Pancreas (tissue), 10 donors: ENCODE results near the gene THBS2. TPM values are rescaled to one million over a fixed set of nuclear protein-coding genes. Genes with fewer than 3 reads are reported as not detected.

ENCODE experiments used
- ATAC-seq, 4 donors: fragments of 200-7000 bp; cut with Tn5 transposase; one replicate each; pipeline versions ENCODE4 v1.8.0 to v1.9.1; 2020; ENCODE audit warnings: mild to moderate bottlenecking in 4 of 4, moderate library complexity in 4 of 4
- DNase-seq, 6 donors: peaks; one replicate each; pipeline ENCODE4 v3.0.0-alpha.2; 2020
- FAIRE-seq: peaks from 2 replicates; lab custom pipeline; 2012; peaks lifted over from hg19 to GRCh38; lab: Jason Lieb, UNC
- H3K27ac ChIP-seq, 4 donors: fragments of 200-600 bp; sonication (generic); 1 replicate in 3 of 4; 2 replicates in 1 of 4; pipeline versions ENCODE4 v1.5.0 to v1.8.0; 2020
- H3K27me3 ChIP-seq, 4 donors: fragments of 200-600 bp; one replicate each; pipeline ENCODE4 v1.8.0; 2021
- H3K36me3 ChIP-seq, 3 donors: fragments of 200-600 bp; sonication (generic) in 1 of 3; one replicate each; pipeline versions ENCODE4 v1.5.0 to v1.8.0; 2020 to 2021
- H3K4me1 ChIP-seq, 3 donors: fragments of 200-600 bp; one replicate each; pipeline ENCODE4 v1.8.0; 2021
- H3K4me3 ChIP-seq, 4 donors: fragments of 200-600 bp; sonication (generic) in 2 of 4; one replicate each; pipeline versions ENCODE4 v1.5.0 to v1.8.0; 2020 to 2021
- H3K9me3 ChIP-seq, 4 donors: fragments of 200-600 bp; one replicate each; pipeline ENCODE4 v1.8.0; 2021
- CTCF ChIP-seq, 4 donors: fragments of 200-600 bp; sonication (generic) in 3 of 4; IDR thresholded peaks; one replicate each; pipeline versions ENCODE4 v1.5.0 to v1.8.0; 2021; ENCODE audit warnings: antibody characterized with exemption in 4 of 4
- WGBS, 2 donors: extraction: QIAGEN DNeasy Blood & Tissue Kit; methylation state at CpG; one replicate each; pipeline ENCODE4 v1.1.7; 2013; 5-methylcytosine and 5-hydroxymethylcytosine counted together
- intact Hi-C, 3 donors: fragments of 100-400 bp; cut with DNase I; formaldehyde crosslinking; loops; one replicate each; pipeline versions ENCODE4 v1.11.1 to v1.14.2; 2022
- polyA plus RNA-seq, 2 donors: library from polyadenylated mRNA; stranded (reverse); fragments of 200-250 nt; gene quantifications; one replicate each; pipeline ENCODE4 v1.2.3, GENCODE V29; 2013
- total RNA-seq, 6 donors: library from RNA; stranded (reverse); fragmentation: NEBNext Ultra II Directional in 4 of 6; extraction: Animal tissue kit (Norgen Biotek cat#: 25700) in 4 of 6; gene quantifications; one replicate each; pipeline versions ENCODE4 v1.2.1 to v1.2.4, GENCODE V29; 2021 to 2023
- donor health status: healthy with polysubstance abuse.
- donor health status: DM: no; HTN: no; CAD: no; lungs with moderate emphysema.
- donor health status: DM: no; HTN: no; CAD: no.
- donor health status: control.
- donor health status: control.
- donor health status: Bipolar disorder and iron deficiency.
- donor health status: DM: yes; HTN: yes; CAD: no.
- donor health status: DM: no; HTN: no; CAD: no.
- donor health status: DM: no; HTN: no; CAD: no.
- donor health status: DM: yes; HTN: yes; CAD: no.

Gene THBS2
- total and polyA plus RNA-seq, 8 donors: 0.96 to 39.4 (median 2.6) TPM

GRCh38 chr6:169286961-169287360, 33.3 kb upstream of the THBS2 start:
- intact Hi-C loops: no loop called here
- no peak overlapping the region for H3K27ac ChIP-seq
- FAIRE-seq (no peak), DNase-seq (no peak), ATAC-seq (no peak)
- TF ChIP-seq CTCF (IDR thresholded peaks at IDR 0.05): no peak
- no peaks in the 10 kb centered on the region for H3K9me3 ChIP-seq
- H3K4me3 ChIP-seq: no peak overlapping the region
- WGBS, 2 donors: 66 to 74% methylated on average over 7 of the region's 7 CpGs
- H3K36me3 ChIP-seq: no peaks in the 10 kb centered on the region
- H3K27me3 ChIP-seq: no peaks in the 10 kb centered on the region
- H3K4me1 ChIP-seq: no peaks in the 10 kb centered on the region

- FAIRE-seq (no peak), ATAC-seq (no peak), DNase-seq (no peak)
- H3K36me3 ChIP-seq: no peaks in the 10 kb centered on the region
- H3K4me3 ChIP-seq: no peak overlapping the region
- intact Hi-C loops: no loop called here
- WGBS, 2 donors: 67 to 68% methylated on average over 3 of the region's 3 CpGs
- no peaks in the 10 kb centered on the region for H3K4me1 ChIP-seq
- H3K27me3 ChIP-seq: no peaks in the 10 kb centered on the region
- no peaks in the 10 kb centered on the region for H3K9me3 ChIP-seq
- no peak overlapping the region for H3K27ac ChIP-seq
- no peak for TF ChIP-seq CTCF (IDR thresholded peaks at IDR 0.05)
Observed at GRCh38 chr6:169285165-169285564, 31.5 kb upstream of the THBS2 start.

- intact Hi-C loops: no loop called here
- H3K36me3 ChIP-seq: no peaks in the 10 kb centered on the region
- no peaks in the 10 kb centered on the region for H3K27me3 ChIP-seq
- no peak overlapping the region for H3K4me3 ChIP-seq
- no peak for ATAC-seq
- H3K27ac ChIP-seq: no peak overlapping the region
- DNase-seq: no peak
- H3K4me1 ChIP-seq: no peaks in the 10 kb centered on the region
- no peak for TF ChIP-seq CTCF (IDR thresholded peaks at IDR 0.05)
- 64 to 71% methylated on average over 1 of the region's 1 CpG for WGBS, 2 donors
- FAIRE-seq: no peak
- no peaks in the 10 kb centered on the region for H3K9me3 ChIP-seq
Observed at GRCh38 chr6:169283924-169284323, 30.3 kb upstream of the THBS2 start.

- TF ChIP-seq CTCF (IDR thresholded peaks at IDR 0.05): no peak
- H3K4me1 ChIP-seq: no peaks in the 10 kb centered on the region
- H3K36me3 ChIP-seq: no peaks in the 10 kb centered on the region
- H3K4me3 ChIP-seq: no peak overlapping the region
- H3K9me3 ChIP-seq: no peaks in the 10 kb centered on the region
- ATAC-seq (no peak), DNase-seq (no peak), FAIRE-seq (no peak)
- no peak overlapping the region for H3K27ac ChIP-seq
- no peaks in the 10 kb centered on the region for H3K27me3 ChIP-seq
- 81 to 86% methylated on average over 15 of the region's 15 CpGs for WGBS, 2 donors
- intact Hi-C loops: no loop called here
Observed at GRCh38 chr6:169282043-169282442, 28.4 kb upstream of the THBS2 start.

- Histone ChIP-seq H3K9me3 (no peaks in the 10 kb centered on the region), H3K27me3 (no peaks in the 10 kb centered on the region), H3K27ac (no peak overlapping the region), H3K4me1 (no peaks in the 10 kb centered on the region), H3K36me3 (no peaks in the 10 kb centered on the region), H3K4me3 (no peak overlapping the region)
- FAIRE-seq (no peak), ATAC-seq (no peak), DNase-seq (no peak)
- TF ChIP-seq CTCF (IDR thresholded peaks at IDR 0.05): no peak
- intact Hi-C loops: no loop called here
Observed at GRCh38 chr6:169277619-169278018, 24.0 kb upstream of the THBS2 start.
